Ascending aorta (tissue), 2 donors: ENCODE measurements around the gene CCL17. TPM values are rescaled to one million over a fixed set of nuclear protein-coding genes. Genes with fewer than 3 reads are reported as not detected.

ENCODE experiments used
- DNase-seq, 2 donors: peaks; one replicate each; pipeline ENCODE4 v3.0.0-alpha.2; 2019; ENCODE audit warnings: low spot score in 2 of 2
- H3K27ac ChIP-seq, 2 donors: fragments of 200-600 bp; sonication (generic); one replicate each; pipeline ENCODE4 v1.5.1; 2016 to 2017; ENCODE audit warnings: mild to moderate bottlenecking in 1 of 2
- H3K27me3 ChIP-seq: fragments of 200-600 bp; sonication (generic); one replicate; pipeline ENCODE4 v1.5.1; 2017
- H3K36me3 ChIP-seq, 2 donors: fragments of 200-600 bp; sonication (generic); one replicate each; pipeline ENCODE4 v1.5.1; 2016
- H3K4me1 ChIP-seq, 2 donors: fragments of 200-600 bp; sonication (generic); one replicate each; pipeline ENCODE4 v1.5.1; 2016 to 2017; ENCODE audit warnings: mild to moderate bottlenecking in 1 of 2
- H3K4me3 ChIP-seq, 2 donors: fragments of 200-600 bp; sonication (generic); one replicate each; pipeline ENCODE4 v1.5.1; 2016 to 2017; ENCODE audit warnings: mild to moderate bottlenecking in 1 of 2
- H3K9me3 ChIP-seq, 2 donors: fragments of 200-600 bp; sonication (generic); one replicate each; pipeline ENCODE4 v1.5.1; 2016
- intact Hi-C: fragments of 100-400 bp; cut with DNase I; formaldehyde crosslinking; loops from one replicate; pipeline ENCODE4 v1.15.1; 2023
- total RNA-seq: library from RNA; depleted of rRNA; stranded (reverse); fragments of >200 nt; gene quantifications from one replicate; pipeline ENCODE4 v1.1.0, GENCODE V29; 2016
- TF ChIP-seq, protein P1 (sequence below), 3 experiments: fragments of 200-600 bp in 2 of 3; fragments of 450-650 bp in 1 of 3; sonication (generic) in 2 of 3; IDR thresholded peaks; one replicate each; pipeline ENCODE4 v1.5.1; 2016 to 2019; ENCODE audit warnings: antibody characterized with exemption in 3 of 3, mild to moderate bottlenecking in 1 of 3, moderate library complexity in 1 of 3

The CCL17 gene
- total RNA-seq, 1 donor from 2014 or later = not detected

DNA sequence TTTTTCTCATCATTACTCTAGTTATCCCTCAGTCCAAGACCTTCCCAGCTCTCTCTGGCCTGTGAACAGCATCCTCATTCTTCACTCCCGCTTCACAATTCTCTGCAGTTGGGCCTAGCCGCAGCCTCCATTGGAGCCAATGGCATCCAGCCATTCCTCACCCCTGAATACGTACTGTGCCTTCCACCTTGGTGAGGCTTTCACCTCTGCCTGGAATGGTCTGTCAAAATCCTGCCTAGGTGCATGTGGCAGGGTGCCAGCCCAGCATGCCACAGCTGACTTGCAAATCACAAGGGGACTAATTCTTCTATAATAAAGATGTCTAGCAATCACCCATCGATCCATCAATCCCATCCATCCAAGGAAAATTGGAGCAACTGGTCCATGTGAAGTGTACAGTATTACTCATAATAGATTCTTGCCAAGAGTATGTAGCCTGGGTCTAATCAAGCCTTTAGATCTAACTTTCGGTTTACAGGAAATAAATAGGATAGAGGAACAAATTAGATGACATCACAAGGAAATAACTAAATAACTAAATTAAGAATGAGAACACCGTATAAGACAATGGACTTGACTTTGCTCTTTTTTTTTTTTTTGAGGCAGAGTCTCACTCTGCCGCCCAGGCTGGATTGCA is 37.3 kb upstream of the CCL17 start:
- H3K27ac ChIP-seq = no peak overlapping the region
- H3K4me1 ChIP-seq = peaks cover 6 to 16% of the 10 kb centered on the region in 2 donors
- DNase-seq = no peak
- intact Hi-C loops = no loop called here
- no peaks in the 10 kb centered on the region for H3K9me3 ChIP-seq
- H3K4me3 ChIP-seq = no peak overlapping the region
- no peaks in the 10 kb centered on the region for H3K36me3 ChIP-seq
- H3K27me3 ChIP-seq = no peaks in the 10 kb centered on the region
- TF ChIP-seq, protein P1, sequence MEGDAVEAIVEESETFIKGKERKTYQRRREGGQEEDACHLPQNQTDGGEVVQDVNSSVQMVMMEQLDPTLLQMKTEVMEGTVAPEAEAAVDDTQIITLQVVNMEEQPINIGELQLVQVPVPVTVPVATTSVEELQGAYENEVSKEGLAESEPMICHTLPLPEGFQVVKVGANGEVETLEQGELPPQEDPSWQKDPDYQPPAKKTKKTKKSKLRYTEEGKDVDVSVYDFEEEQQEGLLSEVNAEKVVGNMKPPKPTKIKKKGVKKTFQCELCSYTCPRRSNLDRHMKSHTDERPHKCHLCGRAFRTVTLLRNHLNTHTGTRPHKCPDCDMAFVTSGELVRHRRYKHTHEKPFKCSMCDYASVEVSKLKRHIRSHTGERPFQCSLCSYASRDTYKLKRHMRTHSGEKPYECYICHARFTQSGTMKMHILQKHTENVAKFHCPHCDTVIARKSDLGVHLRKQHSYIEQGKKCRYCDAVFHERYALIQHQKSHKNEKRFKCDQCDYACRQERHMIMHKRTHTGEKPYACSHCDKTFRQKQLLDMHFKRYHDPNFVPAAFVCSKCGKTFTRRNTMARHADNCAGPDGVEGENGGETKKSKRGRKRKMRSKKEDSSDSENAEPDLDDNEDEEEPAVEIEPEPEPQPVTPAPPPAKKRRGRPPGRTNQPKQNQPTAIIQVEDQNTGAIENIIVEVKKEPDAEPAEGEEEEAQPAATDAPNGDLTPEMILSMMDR (IDR thresholded peaks at IDR 0.05) = no peak

DNA sequence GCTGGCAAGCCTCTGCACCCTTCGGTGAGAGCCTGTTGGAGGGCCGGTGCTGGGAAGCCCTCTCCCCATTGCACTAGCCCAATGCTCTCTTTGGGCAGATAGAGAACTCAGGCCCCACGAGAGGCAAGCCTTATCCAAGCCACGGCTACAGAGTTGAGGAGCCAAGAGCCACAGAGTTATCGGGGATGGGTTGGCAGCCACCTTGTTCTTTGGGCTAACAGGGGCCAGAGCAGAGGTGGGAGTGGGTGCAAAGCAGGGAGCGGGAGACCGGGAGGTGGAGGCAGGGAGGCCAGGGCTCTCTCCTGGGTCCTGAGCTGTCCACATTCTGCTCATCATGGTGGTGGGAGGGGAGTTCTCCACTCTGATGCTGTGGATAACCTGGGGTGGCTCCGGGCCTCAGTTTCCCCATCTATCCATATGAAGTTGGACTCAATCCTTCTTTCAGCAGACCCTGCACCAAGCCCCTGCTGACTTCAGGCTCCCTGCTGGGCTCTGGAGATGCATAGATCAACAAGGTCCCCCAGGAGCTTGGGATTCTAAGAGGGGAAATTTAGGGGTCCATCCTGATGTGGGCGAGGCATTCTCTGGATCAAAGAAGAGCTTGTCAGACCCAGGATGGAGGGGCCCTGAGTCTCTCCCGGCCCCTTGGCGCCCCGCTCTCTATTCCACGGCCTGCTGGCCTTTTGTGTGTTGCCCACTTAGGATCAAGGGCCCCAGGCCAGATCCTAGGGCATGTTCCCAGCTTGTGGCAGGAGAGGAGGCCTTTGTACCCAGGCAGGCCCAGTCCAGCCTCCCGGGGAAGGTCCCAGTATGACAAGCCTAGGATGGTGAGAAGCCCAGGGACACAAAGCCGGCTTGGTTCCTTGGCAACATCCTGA is 32.8 kb upstream of the CCL17 start:
- Histone ChIP-seq H3K4me3 (peak overlapping the region; percentile 75 to 76), H3K27ac (peak overlapping the region; percentile 94 to 99), H3K9me3 (no peaks in the 10 kb centered on the region), H3K36me3 (no peaks in the 10 kb centered on the region), H3K4me1 (peaks cover 16 to 29% of the 10 kb centered on the region in 2 donors), H3K27me3 (no peaks in the 10 kb centered on the region)
- intact Hi-C loops = loop anchor here (1.0 to 5.0 kb wide), 4 partner anchors 47 to 124 kb away; partner anchors contain the start of gene ARL2BP
- TF ChIP-seq, protein P1 (IDR thresholded peaks at IDR 0.05) = no peak
- DNase-seq = peak in 1 of 2 donors; percentile 67

DNA sequence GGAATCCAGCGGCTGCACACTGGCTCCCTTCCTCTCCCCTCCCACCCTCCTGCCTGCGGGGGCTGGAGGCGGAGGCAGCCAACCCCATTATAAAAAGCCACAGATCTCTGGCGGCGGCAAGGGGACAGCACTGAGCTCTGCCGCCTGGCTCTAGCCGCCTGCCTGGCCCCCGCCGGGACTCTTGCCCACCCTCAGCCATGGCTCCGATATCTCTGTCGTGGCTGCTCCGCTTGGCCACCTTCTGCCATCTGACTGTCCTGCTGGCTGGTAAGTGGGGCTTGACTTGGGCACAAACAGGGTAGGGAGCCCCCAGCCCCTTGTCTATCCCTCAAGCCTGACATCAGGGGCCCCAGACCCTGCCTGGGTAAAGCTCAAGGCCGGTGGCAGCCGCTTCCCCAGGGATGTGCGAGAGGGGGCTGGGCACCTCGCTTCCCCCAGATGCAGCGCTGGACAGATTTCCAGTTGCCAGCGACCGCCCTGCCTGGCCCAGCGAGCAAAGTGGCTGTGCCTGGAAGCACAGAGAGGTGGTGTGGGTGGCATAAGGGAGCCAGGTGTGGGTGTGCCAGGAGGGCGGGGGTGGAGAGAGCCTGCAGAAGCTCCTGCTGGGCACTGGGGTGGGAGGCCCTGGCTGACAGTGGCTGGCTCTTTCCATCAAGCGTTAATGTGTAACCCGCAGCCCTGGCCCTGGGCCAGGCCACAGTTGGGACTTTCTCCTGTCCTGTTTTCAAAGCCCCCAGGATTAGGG is 32.0 kb upstream of the CCL17 start, which contains the start of gene CX3CL1:
CX3CL1 (plus strand) TSS at position 119 of the 745 bp plus-strand sequence; CDS start at position 198, 79 bp downstream.
- peaks cover 16 to 37% of the 10 kb centered on the region in 2 donors for H3K4me1 ChIP-seq
- no peaks in the 10 kb centered on the region for H3K9me3 ChIP-seq
- peak within 1 kb of the TSS; percentile 75 to 76 for H3K4me3 ChIP-seq
- no peaks in the 10 kb centered on the region for H3K36me3 ChIP-seq
- TF ChIP-seq, protein P1 (IDR thresholded peaks at IDR 0.05) = peak; percentile 20 to 56 (median 48)
- intact Hi-C loops = loop anchor here (1.0 to 5.0 kb wide), 4 partner anchors 46 to 125 kb away; partner anchors contain the start of gene ARL2BP
- H3K27me3 ChIP-seq = no peaks in the 10 kb centered on the region
- peak within 1 kb of the TSS; percentile 94 to 99 for H3K27ac ChIP-seq
- DNase-seq = peak in 1 of 2 donors; percentile 95

DNA sequence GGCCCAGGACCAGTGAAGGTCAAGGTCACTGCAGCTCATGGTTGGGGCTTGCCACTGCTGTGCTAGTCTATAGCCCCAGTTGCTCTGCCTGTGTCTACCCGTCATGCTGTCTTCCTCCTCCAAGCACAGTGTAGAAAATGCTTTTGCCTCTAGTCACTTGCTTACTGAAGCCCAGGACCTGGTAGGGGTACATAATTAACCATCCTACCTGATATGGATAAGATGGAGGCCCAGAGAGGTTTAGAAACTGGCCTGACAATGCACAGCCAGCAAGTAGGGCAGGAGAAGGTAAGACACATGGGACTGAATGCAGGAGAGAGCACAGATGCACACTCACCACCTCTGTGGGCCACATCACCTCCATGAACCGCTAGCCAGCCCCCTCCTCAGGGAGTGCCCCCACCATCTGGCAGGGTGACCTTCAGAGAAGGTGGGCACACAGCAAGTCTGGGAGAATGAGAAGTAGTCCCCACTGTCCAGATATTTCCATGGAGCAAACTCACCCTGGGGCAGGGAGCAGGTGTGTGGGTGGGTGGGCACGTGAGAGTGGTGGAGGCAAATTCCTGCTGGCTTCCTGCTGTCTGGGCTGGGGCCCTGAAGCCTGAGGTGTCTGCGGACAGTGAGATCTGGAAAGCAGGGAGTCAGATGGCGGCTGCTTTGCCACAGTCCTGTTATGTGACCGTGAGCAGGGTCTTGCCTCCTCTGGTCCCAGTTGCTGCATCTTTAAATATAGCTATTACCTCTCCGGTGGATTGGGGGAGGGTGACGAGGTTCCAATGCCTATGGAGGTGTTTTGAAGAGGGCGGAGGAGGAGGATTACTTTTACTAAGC is 31.2 kb upstream of the CCL17 start:
- TF ChIP-seq, protein P1 (IDR thresholded peaks at IDR 0.05) = no peak
- H3K36me3 ChIP-seq = no peaks in the 10 kb centered on the region
- H3K27ac ChIP-seq = peak overlapping the region; percentile 94 to 99
- no peak for DNase-seq
- peak overlapping the region; percentile 75 to 76 for H3K4me3 ChIP-seq
- no peaks in the 10 kb centered on the region for H3K9me3 ChIP-seq
- intact Hi-C loops = loop anchor here (2.0 to 5.0 kb wide), 2 partner anchors 45 to 126 kb away; partner anchors contain the start of gene ARL2BP
- no peaks in the 10 kb centered on the region for H3K27me3 ChIP-seq
- H3K4me1 ChIP-seq = peaks cover 16 to 45% of the 10 kb centered on the region in 2 donors
